Choroid plexus epithelial cell (primary cell): ENCODE measurements around the gene PDE6B.
A peak's percentile ranks its signal among the peaks of the same experiment; 100 is the strongest.

Experiments
- DNase-seq: peaks from one replicate; pipeline ENCODE4 v3.0.0-alpha.2; 2010; ENCODE audit warnings: low read depth
- H3K4me3 ChIP-seq: 2 replicates; pipeline ENCODE4 v1.5.1; 2011; ENCODE audit warnings: low read depth, mild to moderate bottlenecking, control low read depth, low read length, moderate library complexity
- CTCF ChIP-seq: conservative IDR thresholded peaks from 2 replicates; pipeline ENCODE4 v1.5.1; 2011; ENCODE audit warnings: low read depth, mild to moderate bottlenecking, control low read depth, inconsistent platforms, low read length, moderate library complexity

Gene PDE6B

DNA sequence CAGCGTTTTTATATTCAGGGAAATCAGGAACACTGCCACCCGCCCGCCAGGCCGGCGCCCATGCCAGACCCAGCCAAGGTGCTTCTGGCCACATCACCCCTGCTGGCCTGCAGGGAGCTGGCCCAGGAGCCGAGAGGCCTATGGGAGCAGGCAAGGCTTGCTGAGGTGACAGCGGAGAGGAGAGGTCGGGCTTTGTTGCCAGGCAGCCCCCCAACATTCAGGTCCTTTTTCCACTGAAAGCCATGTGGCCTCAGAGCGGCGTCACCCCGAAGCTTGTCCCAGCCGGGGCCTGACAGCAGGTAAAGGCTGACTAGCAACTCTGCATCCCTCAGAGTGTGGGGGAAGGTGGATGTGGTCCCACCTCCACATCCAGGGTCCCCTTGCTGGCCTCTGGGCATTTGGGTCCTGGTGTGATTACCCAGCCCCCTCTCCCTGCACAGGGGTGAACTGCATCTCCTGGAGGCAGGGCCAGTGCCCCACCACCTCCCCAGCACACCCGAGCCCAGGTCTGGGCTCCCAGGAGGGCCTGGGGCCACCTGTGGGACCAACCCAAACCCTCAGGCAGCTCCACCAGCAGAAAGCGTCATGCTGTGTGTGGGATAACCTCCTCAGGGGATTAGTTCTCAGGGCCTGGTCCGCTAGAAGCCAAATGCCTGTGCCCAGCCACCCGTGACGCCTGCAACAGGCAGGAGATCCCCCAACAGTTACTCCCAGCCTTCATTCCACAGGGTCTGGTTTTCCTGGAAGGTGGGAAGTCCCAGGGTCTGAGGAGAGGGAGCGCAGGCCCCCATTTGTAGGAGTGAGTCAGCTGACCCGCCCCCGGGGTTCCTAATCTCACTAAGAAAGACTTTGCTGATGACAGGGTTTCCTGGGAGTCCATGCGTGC, at the start of gene PDE6B:
Gene PDE6B (plus strand): TSS at position 869 of the 886 bp plus-strand sequence. CDS start 54 bp downstream, outside the sequence.
- DNase-seq = no peak
- H3K4me3 ChIP-seq = no peak within 1 kb of the TSS
- TF ChIP-seq CTCF = no peak

- TF ChIP-seq CTCF = no peak
- DNase-seq = no peak
- H3K4me3 ChIP-seq = no peak within 1 kb of the TSS
Observed at GRCh38 chr4:576245-576821, 49.0 kb upstream of the PDE6B start, which contains the start of gene TMEM271. TMEM271 (minus strand) TSS chr4:576295; CDS start chr4:576062, 233 bp downstream.

- TF ChIP-seq CTCF = no peak
- no peak overlapping the region for H3K4me3 ChIP-seq
- DNase-seq = no peak
Observed at GRCh38 chr4:576991-577498, 48.3 kb upstream of the PDE6B start.

GRCh38 chr4:577499-578450, 47.6 kb upstream of the PDE6B start:
- DNase-seq = peak; percentile 17
- no peak for TF ChIP-seq CTCF
- no peak overlapping the region for H3K4me3 ChIP-seq

DNA sequence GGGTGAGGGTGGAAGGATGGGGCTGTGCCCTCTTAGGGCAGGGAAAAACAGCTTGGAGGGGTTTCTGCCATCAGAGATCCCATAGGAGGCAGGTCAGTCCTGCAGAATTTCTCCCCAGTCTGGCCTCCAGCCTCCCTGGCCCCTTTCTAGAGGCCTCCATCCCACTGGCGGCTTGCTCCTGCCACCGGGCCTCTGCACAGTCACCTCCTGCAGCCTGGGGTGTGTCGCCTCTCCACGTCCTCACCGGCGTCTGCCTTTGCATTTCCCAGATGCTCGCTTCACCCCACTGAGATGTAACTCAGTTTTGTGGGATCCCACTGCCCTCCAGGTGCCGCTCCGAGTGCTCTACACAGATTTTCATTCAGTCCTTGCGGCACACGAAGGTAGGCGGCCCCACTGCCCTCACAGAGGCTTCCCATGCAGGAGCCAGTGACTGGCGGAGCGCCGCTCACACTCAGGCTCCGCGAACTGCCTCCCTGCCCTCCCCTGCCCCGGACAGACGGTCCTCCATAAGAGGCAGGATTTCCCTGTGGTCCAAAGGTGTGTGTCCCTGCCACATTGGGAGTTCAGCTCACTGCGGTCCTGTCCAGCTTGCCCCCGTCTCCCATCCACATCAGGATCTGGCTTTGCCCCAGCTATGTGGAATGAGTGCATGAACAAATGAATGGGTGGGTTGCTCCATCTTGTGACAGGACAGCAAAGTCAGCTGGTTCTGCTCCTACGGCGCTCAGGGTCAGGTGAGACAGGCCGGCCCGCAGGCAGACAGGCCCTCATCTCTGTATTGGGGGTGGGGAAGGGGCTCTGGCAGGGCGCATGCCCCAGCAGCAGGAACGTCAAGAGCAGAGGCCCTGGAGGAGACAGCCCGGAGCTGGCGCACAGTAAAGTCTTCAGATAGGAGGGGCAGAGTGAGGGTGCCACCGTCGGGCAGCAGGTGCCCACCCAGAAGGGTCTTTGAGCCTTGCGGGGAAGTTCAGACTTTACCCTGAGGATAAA, 46.6 kb upstream of the PDE6B start:
- TF ChIP-seq CTCF = no peak
- DNase-seq = no peak
- H3K4me3 ChIP-seq = no peak overlapping the region
